ENCODE data around the gene ADGRL3.
A peak's percentile ranks its signal among the peaks of the same experiment; 100 is the strongest.
"Not testable (repeated sequence)": the region's sequence is repeated elsewhere in the genome, so short reads cannot be mapped to it uniquely, and the experiment has no call there.

ADGRL3 gene

GRCh38 chr4:61207156-61207555 lies 7.0 kb downstream of the ADGRL3 start:
- not testable (repeated sequence) for DNase-seq

GRCh38 chr4:61210186-61210939 lies 10.2 kb downstream of the ADGRL3 start:
- peak; percentile 72 to 76 for DNase-seq

GRCh38 chr4:61211781-61212180 lies 11.7 kb downstream of the ADGRL3 start:
- no peak for DNase-seq

GRCh38 chr4:61212788-61213187 lies 12.7 kb downstream of the ADGRL3 start:
- no peak for DNase-seq

GRCh38 chr4:61214680-61215079 lies 14.6 kb downstream of the ADGRL3 start:
- no peak for DNase-seq

GRCh38 chr4:61217222-61217621 lies 17.1 kb downstream of the ADGRL3 start:
- no peak for DNase-seq

GRCh38 chr4:61220556-61220955 lies 20.4 kb downstream of the ADGRL3 start:
- no peak for DNase-seq

- DNase-seq: no peak
These were observed 23.3 kb downstream of the ADGRL3 start for GRCh38 chr4:61223385-61223784.

- DNase-seq: no peak
These were observed 24.4 kb downstream of the ADGRL3 start for GRCh38 chr4:61224573-61224972.

GRCh38 chr4:61225656-61226055 lies 25.5 kb downstream of the ADGRL3 start:
- no peak for DNase-seq

- no peak for DNase-seq
These were observed 31.3 kb downstream of the ADGRL3 start for GRCh38 chr4:61231421-61231820.

- no peak for DNase-seq
These were observed 39.1 kb downstream of the ADGRL3 start for GRCh38 chr4:61239250-61239649.

- DNase-seq: no peak
These were observed 43.8 kb downstream of the ADGRL3 start for GRCh38 chr4:61243962-61244361.

GRCh38 chr4:61245069-61245714 lies 45.1 kb downstream of the ADGRL3 start:
- no peak for DNase-seq

- DNase-seq: peak; percentile 32 to 51
These were observed 45.9 kb downstream of the ADGRL3 start for GRCh38 chr4:61246034-61246433.

- DNase-seq: no peak
These were observed 48.6 kb downstream of the ADGRL3 start for GRCh38 chr4:61248705-61249104.

- peak; percentile 89 to 93 for DNase-seq
These were observed 51.0 kb downstream of the ADGRL3 start for GRCh38 chr4:61251129-61251528.

- no peak for DNase-seq
These were observed 54.3 kb downstream of the ADGRL3 start for GRCh38 chr4:61254406-61254805.

GRCh38 chr4:61273233-61273632 lies 73.1 kb downstream of the ADGRL3 start:
- DNase-seq: no peak

GRCh38 chr4:61274286-61274685 lies 74.2 kb downstream of the ADGRL3 start:
- DNase-seq: no peak

- no peak for DNase-seq
These were observed 75.1 kb downstream of the ADGRL3 start for GRCh38 chr4:61275241-61275640.

- no peak for DNase-seq
These were observed 75.9 kb downstream of the ADGRL3 start for GRCh38 chr4:61276029-61276428.

- DNase-seq: peak; percentile 38 to 54
These were observed 77.9 kb downstream of the ADGRL3 start for GRCh38 chr4:61277785-61278760.

Data from SHP77 (cell line).